Stimulated activated CD8-positive, alpha-beta memory T cell treated with anti-CD3 and anti-CD28 coated beads, Interleukin-4, amount 100 ng/mL, for 24 hours (primary cell): ENCODE results near the gene PRKAG2.

Experiments used
- DNase-seq: peaks from one replicate; pipeline ENCODE4 v3.0.0-alpha.2; 2020; ENCODE audit warnings: low read depth

Gene PRKAG2

DNA sequence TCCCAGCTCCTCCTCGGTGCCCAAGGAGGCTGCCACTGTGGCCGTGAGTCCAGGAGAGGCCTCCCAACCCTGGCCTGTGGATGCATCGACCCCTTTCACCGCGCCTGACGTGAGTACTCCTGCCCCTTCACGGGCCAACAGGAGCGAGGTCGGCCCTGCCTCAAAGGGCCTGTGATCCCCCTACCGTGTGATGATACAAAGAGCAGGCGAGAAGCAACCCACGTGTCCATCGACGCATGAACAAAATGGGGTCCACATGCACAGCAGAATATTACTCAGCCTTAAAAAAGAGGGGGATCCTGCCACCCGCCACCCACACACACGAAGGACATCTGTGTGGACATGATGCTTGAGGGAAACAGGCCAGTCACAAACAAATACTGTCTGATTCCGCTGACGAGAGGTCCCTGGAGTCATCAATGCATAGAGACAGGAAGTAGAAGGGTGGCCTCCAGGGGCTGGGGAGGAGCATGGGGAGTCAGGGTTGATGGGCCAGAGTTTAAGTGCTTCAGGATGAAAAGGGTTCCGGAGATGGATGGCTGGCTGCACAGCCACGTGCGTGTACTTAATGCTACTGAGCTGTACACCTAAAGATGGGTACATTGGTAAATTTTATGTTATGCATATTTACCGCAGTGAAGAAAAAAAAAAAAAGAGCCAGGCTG lies 151.9 kb downstream of the PRKAG2 start:
- no peak for DNase-seq

DNA sequence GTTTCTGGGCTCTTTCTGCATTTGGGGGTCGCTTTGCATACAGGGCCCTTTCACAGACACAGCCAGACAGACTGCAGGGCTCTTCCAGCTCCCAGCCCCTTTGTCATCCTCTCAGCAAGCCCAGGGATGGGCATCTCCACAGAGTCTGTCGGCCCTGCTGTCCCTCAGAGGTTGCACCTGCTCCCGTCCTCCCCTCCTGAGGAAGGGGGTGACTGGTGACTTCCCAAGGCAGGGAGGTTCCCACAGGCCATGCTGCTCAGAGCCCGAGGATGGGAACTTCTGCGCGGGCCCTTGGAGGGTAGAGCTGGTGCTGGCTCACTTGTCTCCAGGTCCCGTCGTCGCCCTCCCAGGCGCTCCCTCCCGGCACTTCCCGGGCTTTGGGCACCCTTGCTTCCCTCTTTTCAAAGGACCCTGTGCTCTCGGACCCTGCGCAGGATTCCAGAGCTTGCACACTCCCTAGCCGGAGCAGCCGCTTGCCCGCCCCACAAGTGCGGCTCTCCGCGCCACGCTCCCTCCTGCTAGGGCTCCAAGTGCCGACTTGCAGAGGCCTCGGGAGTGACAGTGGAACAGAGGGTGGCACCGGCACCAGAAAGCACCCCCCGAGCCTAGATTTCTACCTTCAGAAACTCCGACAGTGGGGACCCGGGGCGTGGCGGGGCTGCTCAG lies 152.5 kb downstream of the PRKAG2 start:
- no peak for DNase-seq

DNA sequence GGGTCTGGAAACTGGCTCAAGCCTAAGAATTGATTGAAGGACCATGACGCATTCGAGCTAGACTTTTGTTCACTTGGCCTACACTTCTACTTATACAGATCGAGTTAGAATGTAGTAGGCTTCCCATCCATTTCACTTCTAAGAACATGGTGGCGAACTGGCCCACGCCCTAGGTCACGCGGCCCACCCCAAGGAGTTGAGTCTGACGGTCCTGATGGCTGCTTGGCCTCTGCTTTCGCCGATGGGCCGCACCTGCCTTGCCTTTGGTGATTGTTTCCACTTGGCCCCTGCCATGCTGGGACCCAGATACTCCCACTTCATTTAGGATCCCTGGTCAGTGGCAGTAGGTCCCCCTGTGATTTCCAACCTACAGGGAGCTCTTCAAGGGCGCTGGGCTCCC lies 153.6 kb downstream of the PRKAG2 start:
- DNase-seq, result no peak

DNA sequence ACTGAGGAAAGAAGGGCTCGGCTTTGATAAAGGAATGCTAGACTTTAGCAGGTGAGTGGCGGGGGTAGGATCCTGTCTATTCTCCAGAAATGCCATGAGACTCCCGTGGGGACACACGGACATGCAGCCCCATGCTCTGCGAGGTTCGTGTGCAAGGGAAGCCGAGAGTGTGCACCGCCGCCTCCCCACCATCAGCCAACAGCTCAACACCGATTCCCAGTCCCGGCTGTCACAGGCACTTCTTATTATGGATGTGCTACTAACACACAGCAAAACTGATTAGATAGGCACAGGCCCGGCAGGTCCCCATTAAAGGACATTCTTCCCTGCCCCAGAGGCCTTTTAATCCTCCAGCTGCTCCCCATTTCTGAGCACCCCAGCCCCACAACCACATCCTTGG lies 154.4 kb downstream of the PRKAG2 start:
- DNase-seq, result no peak

GRCh38 chr7:151721694-151722093 lies 155.2 kb downstream of the PRKAG2 start:
- no peak for DNase-seq

DNA sequence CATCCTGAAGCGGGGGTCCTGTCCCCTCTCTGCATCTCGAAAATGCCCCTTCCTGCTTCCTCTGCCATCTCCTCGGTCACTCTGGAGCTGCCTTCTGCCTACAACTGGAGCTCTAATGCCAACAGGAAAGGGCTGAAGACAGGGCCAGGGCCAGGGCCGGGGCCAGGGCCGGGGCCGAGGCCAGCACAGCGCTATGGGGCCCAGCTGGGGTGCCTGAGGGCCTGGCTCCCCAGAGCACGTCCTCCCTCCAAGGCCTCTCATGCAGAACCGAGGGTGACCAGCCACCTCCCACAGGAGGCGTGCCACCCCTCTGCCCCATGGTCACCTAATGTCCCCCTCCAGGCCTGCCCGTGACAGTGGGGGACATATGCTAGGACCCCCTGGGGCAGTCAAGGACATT lies 155.7 kb downstream of the PRKAG2 start:
- no peak for DNase-seq

GRCh38 chr7:151720280-151720679 lies 156.6 kb downstream of the PRKAG2 start:
- DNase-seq, result no peak

- no peak for DNase-seq
Observed at GRCh38 chr7:151719897-151720242, 157.0 kb downstream of the PRKAG2 start.

DNA sequence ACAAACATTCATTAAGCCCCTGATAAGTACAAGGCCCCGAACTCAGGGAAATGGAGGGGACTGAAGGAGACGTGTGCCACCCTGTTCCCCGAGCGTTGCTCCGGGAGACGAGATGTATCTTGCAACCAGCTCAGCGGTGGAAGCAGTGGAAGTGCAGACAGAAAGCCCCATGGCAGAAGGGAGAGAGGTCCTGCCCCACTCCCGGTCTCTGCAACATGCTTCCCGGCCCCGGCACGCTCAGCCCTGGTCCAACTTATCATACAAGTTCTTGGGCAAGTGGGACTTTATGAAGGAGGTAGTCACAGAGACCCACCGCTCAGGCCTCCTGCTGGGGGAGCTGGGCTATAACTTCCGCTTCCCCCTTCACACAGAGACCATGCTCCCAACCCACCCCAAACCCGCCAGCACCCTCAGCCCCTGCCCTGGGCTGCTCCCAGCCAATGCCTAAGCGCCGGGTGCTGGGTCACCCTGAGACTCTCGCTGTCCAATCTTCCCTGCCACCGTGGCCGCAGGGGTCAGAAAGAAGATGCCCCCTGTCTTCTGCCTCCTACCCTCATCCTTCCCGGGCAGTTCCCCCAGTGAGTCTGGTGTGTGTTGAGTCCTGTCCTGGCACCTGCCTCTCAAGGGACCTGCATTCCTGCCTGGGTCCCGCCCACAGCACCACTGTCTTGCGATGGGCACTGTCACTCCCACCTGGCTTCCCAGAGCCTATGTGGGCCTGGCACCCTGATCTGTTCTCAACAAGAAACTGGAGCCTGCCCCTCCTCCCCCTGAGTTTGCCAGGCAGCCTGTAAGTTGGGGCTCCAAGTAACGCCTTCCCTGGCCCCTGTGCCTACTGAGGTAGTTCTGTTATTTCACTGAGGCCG lies 157.7 kb downstream of the PRKAG2 start:
- no peak for DNase-seq

- DNase-seq, result no peak
Observed at GRCh38 chr7:151717918-151718317, 159.0 kb downstream of the PRKAG2 start.

- DNase-seq, result no peak
Observed at GRCh38 chr7:151717415-151717814, 159.5 kb downstream of the PRKAG2 start.

- no peak for DNase-seq
Observed at GRCh38 chr7:151716323-151716722, 160.6 kb downstream of the PRKAG2 start.

- DNase-seq, result no peak
Observed at GRCh38 chr7:151715666-151716315, 161.1 kb downstream of the PRKAG2 start.

DNA sequence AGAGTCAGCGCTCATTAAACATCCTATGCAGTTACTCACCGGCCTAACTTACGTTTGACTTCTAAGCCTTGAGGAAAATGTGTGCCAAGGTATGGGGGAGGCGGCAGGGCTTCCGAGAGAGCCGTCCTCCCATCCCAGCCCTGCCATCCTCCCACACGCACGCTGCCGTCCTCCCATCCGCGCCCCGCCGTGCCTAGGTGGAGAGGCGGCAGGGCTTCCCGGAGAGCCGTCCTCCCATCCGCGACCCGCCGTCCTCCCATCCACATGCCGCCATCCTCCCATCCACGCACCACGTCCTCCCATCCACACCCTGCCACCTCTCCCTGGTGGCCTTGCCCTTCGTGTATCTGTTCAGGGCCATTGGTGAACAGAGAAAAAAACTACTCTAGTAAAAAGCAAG lies 162.7 kb downstream of the PRKAG2 start:
- no peak for DNase-seq

DNA sequence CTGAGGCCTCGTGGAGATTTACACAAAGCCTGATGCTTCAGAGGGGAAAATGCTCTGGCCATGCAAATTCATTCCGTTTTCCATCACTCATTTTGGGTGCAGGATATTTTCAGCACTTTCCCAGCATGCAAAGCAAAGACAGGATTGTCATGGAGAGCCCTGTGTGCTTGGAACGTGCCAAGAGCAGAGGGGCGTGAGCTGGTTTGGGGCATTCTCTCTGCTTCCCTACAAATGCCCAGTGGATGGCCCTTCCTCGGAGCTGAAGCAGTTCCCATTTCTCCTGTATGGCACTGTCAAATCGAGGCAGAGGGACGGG lies 164.1 kb downstream of the PRKAG2 start:
- no peak for DNase-seq

DNA sequence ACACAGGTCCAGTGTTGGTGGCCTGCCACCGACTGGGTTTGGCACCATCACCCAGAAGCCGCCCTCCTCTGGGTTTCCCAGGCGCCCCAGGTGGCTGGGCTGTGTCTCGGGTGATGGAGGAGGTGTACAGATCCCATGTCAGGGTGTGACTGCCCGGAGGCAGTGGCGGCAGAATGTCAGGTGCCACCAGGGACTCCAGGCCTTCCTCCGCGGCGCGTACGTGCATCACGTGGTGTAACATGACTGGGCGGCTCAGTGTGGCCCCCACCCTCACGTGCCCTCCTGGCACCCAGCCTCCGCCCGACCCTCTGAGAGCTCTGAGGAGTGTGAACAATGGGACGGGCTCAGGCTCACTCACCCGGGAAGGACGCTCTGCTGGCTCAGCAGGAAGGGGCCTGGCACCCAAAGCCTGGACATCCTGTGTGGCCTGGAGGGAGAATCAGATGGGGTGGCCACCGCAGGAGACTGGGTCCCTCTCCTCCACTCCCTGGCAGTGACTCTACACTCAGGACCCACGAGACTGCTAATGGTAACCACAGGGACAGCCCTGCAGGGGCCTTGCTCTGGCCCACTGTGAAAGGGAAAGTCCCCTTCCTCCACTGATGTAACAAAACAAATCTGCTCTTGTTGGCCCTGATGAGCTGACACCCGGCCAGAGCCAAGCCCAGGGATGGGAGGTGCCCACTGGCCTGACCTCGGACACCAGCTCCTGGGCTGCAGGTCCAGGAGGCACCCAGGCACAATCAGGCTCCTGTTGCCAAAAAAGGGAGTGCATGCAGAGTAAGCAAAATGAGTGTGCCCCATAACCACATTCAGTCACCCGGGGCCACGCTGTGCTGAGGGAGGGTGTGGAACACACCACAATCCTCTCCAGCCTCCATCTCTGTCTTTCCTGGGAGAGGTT lies 164.8 kb downstream of the PRKAG2 start:
- no peak for DNase-seq

DNA sequence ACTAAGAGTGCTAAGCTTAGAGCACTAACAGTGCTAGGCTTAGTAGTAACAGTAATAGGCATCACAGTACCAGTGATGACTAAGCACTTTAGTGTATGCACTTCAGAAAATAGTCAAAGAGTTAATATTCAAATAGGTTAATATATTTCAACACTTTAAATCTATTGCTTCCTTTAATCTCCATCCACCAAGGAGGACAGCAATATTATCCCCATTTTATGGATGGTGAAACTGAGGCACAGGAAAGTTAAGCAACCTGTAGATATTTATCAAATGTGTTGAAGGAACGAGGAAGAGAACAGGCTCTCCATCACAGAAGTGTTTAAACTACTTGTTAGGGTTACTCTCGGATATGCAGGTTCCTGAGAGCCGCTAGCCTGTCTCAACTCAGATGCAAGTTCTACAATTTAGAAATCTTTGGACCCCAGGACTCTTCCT lies 165.5 kb downstream of the PRKAG2 start:
- DNase-seq, result no peak

DNA sequence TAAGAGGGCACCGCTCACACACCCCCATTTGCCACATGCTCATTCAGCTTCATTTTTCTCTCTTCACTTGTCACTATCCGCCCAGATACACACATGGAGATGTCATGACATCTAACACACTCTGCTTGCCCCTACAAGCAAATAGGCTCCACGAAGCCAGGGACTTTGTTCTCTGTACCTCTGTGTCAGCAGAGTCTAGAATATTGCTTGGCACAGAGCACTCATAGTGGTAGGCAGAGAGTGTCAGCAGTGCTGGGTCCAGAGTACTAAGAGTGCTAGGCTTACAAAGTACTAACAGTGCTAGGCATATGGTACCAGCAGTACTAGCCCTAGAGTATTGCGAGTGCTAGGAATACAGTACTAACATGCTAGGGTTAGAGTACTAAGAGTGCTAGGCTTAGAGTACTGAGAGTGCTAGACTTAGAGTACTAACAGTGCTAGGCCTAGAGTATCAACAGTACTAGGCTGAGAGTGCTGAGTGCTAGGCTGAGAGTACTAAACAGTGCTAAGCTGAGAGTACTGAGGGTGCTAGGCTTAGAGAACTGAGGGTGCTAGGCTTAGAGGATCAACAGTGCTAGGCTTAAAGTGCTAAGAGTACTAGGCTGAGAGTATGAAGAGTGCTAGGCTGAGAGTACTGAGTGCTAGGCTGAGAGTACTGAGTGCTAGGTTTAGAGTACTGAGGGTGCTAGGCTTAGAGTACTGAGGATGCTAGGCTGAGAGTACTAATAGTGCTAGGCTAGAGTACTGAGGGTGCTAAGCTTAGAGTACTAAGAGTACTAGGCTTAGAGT lies 166.1 kb downstream of the PRKAG2 start:
- DNase-seq, result no peak

DNA sequence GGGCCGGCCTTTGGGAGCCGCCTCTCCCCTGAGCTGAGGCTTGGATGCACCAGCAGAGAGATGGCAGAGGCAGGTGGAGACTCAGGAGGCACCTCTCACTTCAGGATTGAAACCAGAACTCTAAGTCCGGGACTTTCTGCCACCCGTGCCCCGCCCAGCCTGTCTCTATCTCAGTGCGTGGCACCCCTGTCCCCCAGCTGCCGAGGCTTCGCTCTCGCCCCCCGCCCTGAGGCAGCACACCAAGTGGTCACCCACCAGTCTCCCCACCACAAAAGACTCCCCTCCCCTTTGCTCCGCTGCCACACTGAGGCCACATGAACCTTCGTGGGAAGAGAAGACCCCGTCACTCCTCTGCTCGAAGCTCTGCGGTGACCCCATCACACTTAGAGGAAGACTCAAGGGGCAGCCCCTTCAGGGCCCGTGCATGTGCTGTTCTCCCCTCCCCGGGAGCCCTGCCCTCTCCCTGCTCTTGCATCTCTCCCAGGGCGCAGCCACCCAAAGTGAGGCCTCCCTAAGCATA lies 166.7 kb downstream of the PRKAG2 start:
- no peak for DNase-seq

DNA sequence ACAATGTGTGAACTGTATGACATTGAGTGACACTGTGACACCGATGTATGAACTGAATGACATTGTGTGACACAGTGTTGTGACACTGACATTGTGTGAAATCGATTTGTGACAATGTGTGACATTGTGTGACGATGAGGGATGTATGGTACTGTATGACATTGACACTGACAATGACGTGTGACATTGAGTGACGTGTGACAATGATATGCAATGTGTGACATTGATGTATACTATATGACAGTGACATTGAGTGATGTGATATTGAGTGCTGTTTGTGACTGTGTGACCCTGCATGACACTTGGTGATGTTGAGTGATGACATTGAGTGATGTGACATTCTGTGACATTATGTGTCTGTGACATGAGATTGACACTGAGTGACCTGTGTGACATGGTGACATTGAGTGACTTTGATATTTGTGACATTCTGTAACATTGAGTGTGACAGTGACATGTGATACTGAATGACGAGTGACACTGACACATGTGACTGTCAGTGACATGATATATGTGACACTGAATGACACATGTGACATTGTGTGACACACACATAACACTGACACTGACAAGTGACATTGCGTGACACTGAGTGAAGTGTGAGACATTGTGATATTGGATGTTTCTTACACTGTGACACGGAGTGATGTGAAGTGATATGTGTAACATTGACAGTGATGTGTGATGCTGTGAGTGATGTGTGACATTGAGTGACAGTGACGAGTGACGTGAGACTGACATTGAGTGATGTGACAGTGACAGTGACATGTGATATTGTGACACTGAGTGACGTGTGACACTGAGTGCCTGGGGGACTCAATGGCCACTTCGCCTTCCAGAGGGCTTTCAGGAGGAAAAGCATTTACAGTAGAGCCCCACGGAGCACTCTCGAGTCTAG lies 167.5 kb downstream of the PRKAG2 start:
- DNase-seq, result no peak
